Stimulated activated naive CD4-positive, alpha-beta T cell (primary cell): Measurements from ENCODE around the gene DDX55.
"Not testable (repeated sequence)": the region's sequence is repeated elsewhere in the genome, so short reads cannot be mapped to it uniquely, and the experiment has no call there.

ENCODE experiments used
- DNase-seq, 6 experiments: peaks; one replicate each; lab custom pipeline; 2025; lab: John Stamatoyannopoulos, UW

The DDX55 gene, protein sequence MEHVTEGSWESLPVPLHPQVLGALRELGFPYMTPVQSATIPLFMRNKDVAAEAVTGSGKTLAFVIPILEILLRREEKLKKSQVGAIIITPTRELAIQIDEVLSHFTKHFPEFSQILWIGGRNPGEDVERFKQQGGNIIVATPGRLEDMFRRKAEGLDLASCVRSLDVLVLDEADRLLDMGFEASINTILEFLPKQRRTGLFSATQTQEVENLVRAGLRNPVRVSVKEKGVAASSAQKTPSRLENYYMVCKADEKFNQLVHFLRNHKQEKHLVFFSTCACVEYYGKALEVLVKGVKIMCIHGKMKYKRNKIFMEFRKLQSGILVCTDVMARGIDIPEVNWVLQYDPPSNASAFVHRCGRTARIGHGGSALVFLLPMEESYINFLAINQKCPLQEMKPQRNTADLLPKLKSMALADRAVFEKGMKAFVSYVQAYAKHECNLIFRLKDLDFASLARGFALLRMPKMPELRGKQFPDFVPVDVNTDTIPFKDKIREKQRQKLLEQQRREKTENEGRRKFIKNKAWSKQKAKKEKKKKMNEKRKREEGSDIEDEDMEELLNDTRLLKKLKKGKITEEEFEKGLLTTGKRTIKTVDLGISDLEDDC

DNA sequence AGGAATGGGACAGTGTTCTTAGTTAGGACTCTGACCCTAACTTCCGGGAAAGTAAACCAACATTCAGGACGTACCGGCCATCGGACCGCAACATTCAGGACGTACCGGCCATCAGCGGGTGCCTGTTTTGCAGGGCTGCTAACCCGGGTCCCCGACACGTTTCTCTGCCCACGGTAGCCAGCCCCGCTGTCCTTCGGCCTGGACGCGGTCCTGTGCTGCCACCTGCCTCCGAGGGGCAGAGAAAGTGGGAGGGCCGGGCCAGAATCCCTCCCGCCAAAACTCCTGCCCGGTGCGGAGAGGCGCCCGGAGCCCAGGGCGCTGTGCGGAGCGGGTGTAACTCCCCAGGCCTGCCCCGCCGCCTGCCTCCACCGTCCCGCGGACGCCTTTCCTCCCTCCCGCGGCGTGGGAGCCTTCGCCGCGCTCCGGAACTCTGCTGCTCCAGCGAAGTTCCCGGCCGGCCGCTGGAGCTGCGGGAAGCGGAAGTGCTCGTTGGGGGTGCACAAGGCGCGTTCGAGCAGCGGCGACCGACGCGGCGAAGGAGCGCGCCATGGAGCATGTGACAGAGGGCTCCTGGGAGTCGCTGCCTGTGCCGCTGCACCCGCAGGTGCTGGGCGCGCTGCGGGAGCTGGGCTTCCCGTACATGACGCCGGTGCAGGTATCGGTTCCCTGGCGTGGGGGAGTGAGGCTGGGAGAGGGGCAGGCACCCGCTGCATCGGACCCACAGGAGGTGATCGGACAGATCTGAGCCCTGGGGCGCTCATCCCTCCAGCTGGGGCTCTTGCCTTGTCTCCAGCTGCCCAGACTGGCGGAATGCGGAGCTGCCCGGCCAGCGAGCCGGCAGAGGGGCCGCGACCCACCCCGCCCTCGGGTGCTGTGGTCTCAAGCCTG lies at the start of gene DDX55:
DDX55 (plus strand) TSS at position 498 of the 888 bp plus-strand sequence; CDS start at position 548, 50 bp downstream.
- DNase-seq: peak; percentile 72 to 87 (median 82)

DNA sequence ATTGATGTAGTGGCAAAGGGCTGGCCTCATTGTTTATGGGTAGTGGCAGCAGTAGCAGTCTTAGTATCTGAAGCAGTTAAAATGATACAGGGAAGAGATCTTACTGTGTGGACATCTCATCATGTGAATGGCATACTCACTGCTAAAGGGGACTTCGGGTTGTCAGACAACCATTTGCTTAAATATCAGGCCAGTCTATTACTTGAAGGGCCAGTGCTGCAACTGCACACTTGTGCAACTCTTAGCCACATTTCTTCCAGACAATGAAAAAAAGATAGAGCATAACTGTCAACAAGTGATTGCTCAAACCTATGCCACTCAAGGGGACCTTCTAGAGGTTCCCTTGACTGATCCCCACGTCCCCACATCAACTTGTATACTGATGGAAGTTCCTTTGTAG lies 47.8 kb upstream of the DDX55 start:
- not testable (repeated sequence) for DNase-seq

DNA sequence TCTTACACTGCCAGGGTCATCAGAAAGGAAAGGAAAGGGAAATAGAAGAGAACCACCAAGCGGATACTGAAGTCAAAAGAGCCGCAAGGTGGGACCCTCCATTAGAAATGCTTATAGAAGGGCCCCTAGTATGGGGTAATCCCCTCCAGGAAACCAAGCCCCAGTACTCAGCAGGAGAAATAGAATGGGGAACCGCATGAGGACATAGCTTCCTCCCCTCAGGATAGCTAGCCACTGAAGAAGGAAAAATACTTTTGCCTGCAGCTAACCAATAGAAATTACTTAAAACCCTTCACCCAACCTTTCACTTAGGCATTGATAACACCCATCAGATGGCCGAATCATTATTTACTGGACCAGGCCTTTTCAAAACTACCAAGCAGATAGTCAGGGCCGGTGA lies 47.1 kb upstream of the DDX55 start:
- DNase-seq: not testable (repeated sequence)

DNA sequence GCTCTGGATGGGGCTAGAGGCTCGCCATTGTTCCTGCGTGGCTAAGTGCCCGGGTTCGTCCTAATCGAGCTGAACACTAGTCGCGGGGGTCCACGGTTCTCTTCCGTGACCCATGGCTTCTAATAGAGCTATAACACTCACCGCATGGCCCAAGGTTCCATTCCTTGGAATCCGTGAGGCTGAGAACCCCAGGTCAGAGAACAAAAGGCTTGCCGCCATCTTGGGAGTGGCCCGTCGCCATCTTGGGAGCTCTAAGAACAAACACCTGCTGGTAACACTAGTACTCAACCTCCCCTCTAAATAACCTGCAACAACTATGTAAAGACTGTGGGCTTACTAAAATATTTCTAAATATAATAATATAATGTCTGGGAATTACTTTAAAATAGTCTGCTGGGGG lies 43.4 kb upstream of the DDX55 start:
- DNase-seq: not testable (repeated sequence)

DNA sequence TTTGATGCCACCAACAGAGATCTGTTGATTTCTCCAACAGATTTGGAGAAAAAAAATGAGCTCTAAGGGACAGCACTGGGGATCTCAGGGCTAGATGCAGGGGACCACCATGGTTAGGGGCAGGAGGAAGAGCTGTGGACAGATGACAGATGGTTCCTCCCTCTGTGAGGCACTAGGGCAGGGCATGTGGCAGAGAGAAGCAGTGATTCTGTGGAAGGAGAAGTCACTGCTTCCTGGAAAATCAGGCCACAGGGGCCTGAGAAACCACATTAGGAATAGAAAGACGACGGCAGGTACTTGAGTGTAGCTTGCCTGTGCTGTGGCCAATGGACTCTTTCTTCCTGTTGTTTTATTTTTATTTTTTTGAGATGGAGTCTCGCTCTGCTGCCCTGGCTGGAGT lies 42.4 kb upstream of the DDX55 start:
- no peak for DNase-seq

DNA sequence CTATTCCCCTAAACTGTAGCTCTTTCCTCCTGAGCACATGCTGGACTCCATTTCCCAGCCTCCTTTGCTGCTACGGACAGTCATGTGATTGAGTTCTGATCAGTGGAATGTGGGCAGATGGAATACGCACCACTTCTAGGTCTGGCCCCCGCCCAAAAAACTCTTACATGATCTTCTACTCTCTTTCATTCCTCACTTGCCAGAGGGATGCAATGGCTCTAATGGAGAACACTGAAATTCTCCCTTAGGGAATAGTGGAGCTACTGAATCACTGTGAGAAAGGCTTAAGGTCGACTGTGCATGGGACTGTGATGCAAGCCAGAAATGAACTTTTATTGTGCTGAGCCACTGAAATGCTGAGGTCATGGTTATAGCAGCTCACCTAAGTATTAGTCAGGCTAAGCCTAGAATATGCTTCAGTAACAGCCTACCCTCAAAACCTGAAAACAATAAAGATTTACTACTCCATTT lies 30.5 kb upstream of the DDX55 start:
- DNase-seq: no peak

DNA sequence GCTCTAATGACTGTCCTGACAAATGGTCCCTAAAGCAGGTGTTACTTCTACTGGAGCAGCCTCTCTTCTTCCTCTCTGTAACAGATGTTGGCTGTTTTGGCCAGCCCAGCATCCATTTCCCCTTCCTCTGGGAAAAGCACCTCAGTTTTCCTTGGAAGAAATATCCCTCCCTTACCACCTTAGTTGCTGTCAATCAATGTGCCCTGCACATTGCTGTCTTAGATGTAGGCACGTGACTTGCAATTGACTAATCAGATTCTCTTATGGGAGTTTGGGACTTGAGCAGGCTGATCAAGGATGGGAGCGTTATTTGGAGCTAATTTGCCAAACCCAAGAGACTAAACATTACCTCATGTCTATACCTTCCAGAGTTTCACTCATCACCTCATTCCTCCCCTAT lies 29.5 kb upstream of the DDX55 start:
- no peak for DNase-seq

DNA sequence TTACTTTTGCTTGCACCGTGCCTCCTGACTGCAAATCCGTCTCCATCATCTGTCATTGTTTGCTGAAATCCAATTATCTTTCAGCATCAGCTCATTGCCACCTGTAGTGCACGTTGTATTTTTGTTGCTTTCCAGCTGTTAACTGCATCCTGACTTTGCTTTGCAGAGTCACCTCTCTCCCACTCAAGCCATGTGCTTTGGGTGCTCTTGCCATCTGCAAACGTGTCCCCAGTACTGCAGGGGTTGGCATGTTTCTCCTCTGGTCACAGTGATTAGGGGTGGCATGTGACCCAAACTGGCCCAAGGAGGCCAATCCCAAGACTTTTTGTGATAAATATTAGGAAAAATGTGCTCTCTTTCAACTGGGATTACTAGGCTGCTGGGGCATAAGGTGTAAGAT lies 28.0 kb upstream of the DDX55 start:
- no peak for DNase-seq

DNA sequence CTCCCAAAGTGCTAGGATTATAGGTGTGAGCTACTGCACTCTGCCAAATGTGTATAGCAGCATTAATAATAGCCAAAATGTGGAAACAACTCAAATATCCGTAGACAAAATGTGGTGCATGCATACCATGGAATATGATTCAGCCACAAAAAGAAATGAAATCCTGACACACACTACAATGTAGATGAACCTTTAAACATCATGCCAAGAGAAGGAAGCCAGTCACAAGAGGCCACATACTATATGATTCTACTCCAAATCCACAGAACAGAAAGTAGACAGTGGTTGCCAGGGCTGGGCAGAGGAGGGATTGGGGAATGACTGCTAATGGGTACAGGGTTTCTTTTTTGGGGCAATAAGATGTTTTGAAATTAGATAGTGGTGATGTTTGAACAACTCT lies 25.3 kb upstream of the DDX55 start:
- DNase-seq: no peak

DNA sequence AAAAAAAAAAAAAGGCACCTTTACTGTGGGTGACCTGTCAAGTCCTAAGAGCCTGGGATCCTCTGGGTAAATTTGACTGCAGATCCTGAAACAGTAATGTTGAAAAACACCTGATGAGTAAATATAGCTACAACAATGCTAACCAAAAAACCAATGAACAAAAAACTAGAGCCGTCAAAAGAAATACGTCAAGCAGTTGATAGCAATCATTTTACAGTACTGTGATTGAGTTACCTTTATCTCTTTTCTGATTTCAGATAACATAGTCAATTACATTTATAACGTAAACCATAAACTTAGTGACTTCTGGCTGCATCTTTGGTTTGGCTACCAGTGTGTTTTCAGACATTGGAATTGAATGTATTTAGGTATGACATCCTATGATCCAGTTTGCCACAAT lies 23.7 kb upstream of the DDX55 start:
- DNase-seq: no peak

DNA sequence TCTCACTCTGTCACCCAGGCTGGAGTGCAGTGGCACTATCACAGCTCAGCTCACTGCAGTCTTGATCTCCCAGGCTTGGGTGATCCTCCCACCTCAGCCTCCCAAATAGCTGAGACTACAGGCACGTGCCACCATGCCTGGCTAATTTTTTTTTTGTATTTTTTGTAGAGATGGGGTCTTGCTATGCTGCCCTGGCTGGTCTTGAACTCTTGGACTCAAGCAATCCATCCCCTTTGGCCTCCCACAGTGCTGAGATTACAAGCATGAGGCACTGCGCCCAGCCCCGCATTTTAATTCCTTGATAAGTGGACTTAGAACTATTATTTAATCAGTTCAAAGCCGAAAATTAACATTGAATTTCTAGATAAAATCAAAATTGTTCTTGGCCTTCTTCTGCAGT lies 23.1 kb upstream of the DDX55 start:
- DNase-seq: not testable (repeated sequence)

DNA sequence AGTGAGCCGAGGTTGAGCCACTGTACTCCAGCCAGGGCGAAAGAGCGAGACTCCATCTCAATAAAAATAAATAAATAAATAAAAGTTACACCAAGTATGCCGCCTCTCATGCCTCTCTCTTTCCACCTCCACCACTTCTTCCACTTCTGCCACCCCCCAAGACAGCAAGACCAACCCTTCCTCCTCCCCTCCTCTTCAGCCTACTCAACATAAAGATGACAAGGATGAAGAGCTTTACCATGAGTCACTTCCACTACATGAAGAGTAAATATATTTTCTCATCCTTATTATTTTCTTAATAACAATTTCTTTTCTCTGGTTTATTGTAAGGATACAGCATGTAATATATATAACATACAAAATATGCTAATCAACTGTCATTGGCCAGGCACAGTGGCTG lies 21.1 kb upstream of the DDX55 start:
- no peak for DNase-seq

DNA sequence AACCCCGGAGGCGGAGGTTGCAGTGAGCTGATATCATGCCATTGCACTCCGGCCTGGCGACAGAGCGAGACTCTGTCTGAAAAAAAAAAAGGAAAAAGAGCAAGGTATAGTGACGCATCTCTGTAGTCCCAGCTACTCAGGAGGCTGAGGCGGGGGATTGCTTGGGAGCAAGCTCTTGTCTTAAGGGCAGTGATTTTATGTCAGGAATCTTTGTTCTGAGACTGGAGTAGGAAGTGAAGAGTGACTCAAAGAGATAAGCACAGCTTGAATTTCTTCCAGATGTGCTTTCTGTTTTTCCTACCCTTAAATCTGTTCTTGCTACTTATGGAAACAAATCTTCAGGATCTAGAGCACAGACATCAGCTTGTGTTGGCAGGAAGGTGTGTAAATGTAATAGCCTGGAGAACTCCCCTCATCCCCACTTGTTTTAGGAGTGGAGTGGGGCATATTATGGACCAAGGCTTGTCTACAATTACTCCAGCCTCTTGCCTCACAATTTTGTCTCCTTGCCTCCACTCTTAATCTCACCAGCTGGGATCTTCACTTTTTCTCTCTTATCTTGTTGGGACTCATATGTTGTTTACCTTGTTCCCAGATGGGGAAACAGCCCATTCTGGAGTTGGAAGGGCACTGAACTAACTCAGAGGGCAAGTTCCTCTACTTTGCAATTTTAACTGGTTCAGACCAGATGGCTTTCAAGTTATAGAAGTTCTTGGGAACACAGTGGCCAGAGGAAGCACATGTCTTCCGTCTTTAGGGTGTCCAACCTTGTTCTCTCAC lies 10.0 kb upstream of the DDX55 start:
- DNase-seq: no peak

DNA sequence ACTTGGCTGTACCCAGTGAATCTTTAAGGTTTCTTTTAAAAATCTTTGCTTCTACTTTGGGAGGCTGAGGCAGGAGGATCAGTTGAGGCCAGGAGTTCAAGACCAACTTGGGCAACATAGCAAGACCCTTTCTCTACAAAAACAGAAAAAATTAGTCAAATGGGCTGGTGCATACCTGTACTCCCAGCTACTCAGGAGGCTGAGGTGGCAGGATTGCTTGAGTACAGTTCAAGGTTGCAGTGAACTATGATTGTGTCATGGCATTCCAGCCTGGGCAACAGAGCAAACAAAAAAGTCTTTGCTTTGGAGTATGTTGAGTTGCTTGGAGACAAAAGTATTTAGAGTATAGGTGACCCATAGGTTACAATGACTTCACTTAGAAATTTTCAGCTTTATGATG lies 6.2 kb upstream of the DDX55 start:
- no peak for DNase-seq

DNA sequence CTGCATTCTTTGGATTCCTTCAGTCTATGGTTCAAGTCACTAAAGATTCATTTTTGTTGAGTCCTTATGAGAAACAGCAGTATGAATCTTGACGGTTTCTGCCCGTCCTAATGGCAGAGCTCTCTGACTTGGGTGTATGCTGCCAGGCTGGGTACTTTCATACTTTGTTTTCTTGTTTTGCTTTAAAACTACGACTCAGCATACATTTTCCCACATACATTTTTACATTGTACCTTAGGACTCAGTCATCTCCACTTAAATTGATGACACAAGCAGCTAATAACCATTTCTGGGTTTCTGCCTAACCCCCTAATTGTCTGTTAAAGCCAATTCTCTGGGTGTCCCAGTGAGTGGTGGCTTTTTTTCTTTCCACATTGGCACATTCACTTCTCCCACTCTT lies 4.8 kb upstream of the DDX55 start:
- no peak for DNase-seq

DNA sequence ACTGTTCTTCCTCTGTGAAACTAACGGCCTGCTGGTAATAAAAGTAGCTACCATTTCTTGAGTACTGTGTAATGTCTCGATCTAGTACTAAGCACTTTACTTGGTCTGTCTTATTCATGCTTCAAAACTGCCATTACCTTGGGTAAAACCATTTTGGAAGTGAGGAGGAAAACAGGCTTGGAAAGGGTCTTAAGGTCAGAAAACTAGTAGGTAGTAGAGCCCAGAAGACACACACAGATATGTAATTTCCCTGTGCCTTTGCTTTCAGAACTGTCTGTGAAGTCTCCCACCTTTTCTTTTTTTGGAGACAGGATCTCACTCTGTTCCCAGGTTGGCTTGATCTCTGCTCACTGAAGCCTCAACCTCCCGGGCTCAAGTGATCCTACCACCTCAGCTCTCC lies 3.4 kb upstream of the DDX55 start:
- no peak for DNase-seq

DNA sequence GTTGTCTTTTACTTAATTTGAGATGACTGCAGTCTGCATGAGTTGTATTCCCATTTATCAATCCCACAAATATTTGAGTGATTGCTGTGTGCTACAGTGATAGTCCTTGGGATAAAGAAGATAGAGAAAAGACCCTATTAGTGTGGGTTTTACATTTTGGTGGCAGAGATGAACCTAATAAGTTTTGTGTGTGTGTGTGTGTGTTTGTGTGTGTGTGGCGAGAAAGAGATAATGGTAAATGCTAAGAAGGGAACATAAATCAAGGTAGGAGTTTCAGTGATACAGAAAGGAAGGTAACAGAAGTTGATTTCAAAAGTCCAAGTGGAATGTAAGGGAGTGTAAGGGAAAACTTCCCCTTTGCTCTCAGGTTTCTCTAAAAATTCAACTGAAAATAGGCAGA lies 2.6 kb upstream of the DDX55 start:
- no peak for DNase-seq

DNA sequence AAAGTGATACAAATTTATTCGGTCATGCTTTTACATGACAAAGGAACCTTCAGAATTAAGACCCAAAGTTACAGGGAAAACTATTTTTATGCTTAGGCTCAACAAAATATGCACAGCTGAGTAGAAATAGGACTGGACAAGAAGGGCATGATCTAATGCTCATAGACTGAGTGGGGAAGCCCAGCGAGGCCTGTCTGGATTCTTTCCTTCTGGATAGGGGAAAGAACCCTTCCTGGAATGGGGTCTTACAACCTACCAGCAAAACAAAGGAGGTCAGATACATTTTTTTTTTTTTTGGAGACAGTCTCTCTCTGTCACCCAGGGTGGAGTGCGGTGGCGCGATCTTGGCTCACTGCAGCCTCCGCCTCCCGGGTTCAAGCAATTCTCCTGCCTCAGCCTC lies 2.2 kb upstream of the DDX55 start:
- no peak for DNase-seq

DNA sequence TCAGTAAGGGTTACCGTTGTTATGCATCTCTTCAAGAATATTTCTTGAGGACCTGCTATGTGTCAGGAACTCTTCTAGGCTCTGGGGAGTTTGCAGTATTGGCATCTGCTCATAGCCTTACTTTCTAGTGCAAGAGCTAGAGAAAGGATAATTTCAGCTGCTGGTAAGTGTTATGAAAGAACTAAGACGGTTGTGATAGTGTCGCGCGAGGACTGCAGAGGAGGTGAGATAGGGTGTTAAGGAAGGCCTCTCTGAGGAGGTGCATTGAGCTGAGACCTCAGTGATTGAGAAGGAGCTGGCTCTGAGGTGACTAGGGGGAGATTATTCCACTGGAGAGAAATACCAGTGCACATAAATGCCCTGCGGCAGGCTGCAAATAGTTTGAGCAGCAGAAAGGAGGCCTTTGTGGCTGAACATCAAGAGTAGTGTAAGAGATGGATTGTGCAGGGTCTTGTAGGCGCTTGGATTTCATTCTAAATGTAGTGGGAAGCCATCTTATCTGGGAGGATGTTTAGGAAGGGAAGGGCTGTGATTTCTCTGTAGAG lies 824 bp downstream of the DDX55 start:
- no peak for DNase-seq

DNA sequence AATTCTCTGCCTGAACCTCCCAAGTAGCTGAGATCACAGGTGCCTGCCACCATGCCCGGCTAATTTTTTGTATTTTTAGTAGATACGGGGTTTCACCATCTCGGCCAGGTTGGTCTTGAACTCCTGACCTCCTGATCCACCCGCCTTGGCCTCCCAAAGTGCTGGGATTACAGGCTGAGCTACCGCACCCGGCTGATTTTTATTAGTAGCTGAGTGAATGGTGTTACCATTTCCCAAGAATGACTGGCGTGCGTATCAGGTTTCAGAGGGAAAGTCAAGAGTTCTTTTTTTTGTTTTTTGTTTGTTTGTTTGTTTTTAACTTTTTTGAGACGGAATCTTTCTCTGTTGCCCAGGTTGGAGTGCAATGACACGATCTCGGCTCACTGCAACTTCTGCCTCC lies 1.6 kb downstream of the DDX55 start:
- DNase-seq: not testable (repeated sequence)

DNA sequence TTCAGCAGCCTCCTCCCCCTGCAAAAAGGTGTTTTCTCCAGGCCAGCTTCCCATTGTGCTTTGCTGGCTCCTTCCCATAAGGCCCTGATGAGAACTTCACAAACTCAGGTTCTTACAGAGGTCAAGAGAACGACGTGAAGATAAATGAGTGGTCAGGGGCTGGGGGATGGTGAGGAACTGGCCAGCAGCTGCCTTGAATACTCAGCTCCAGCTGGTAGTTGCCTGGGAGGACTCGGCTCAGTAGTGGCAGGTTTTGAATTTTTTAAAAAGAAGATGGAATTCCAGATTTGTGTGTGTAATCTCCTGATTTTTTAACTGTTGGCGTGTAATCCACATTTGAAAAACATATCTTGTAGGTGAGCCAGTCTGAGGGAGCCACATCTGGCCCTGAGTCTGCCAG lies 5.9 kb downstream of the DDX55 start:
- DNase-seq: no peak

DNA sequence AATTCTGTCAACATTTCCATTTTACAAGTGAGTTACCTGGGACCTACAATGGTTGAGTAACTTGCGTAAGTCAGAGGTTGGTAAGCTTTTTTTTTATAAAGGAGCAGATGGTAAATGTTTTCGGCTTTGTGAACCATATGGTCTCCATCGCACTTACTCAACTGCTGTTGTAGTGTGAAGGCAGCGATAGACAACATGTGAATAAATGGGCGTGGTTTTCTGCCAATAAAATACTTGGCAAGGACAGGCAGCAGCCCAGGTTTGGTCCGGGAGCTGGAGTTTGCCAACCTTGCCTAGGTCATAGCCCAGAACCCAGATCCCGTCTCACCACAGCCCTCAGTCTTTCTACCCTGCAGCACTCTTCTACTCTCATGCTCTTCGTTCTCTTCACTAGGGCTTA lies 6.3 kb downstream of the DDX55 start:
- DNase-seq: no peak
